Renal cortical epithelial cell (primary cell): Measurements from ENCODE around the gene MYBPC3. TPM values are rescaled to one million over a fixed set of nuclear protein-coding genes. Genes with fewer than 3 reads are reported as not detected.

Experiments used
- DNase-seq: peaks from one replicate; pipeline ENCODE4 v3.0.0-alpha.2; 2011; ENCODE audit warnings: low read depth
- total RNA-seq: library from RNA; depleted of rRNA; stranded (reverse); fragments of >200 nt; gene quantifications from 2 replicates; pipeline ENCODE4 v1.2.3, GENCODE V29; 2014

Gene MYBPC3
- total RNA-seq, 1 donor from 2014 or later = not detected

GRCh38 chr11:47357985-47358730, 5.7 kb upstream of the MYBPC3 start:
- no peak for DNase-seq

- no peak for DNase-seq
Measured at GRCh38 chr11:47356998-47357329, 4.5 kb upstream of the MYBPC3 start.

DNA sequence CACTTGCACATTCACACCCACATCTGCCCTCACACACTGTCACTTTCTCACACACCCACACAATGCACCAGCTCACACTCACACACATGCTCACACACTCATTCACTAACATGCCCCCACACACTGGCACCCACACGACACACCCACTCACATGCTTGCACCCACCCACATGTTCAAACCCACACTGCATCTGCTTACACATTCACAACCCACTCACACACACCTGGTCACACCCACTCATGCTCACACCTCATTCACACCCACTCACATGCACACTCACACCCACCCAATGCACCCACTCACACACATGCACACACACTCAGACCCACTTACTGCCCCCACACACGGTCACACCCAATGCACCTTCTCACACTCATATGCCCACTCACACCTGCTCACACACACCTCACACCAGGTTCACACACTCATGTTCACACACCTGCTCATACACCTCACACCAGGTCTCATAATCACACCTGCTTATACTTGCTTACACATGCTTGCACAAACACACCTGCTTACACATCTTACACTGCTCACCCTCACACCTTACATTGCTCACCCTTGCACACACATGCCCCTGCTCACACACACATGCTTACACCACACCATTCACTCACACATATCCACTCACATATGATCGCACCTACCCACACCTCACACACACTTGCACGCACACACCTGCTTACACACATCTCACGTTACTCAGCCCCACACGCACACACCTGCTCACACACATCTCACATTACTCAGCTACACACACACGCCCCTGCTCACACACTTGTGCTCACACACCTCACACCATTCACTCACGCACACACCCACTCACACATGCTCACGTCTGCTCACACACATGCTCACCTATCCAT, 3.9 kb upstream of the MYBPC3 start:
- no peak for DNase-seq

GRCh38 chr11:47355283-47356128, 3.0 kb upstream of the MYBPC3 start:
- DNase-seq = peak; percentile 85

- no peak for DNase-seq
Measured at GRCh38 chr11:47354913-47355282, 2.4 kb upstream of the MYBPC3 start.

GRCh38 chr11:47353978-47354774, 1.7 kb upstream of the MYBPC3 start:
- DNase-seq = no peak

- DNase-seq = no peak
Measured at GRCh38 chr11:47351156-47352126, 1.1 kb downstream of the MYBPC3 start.

DNA sequence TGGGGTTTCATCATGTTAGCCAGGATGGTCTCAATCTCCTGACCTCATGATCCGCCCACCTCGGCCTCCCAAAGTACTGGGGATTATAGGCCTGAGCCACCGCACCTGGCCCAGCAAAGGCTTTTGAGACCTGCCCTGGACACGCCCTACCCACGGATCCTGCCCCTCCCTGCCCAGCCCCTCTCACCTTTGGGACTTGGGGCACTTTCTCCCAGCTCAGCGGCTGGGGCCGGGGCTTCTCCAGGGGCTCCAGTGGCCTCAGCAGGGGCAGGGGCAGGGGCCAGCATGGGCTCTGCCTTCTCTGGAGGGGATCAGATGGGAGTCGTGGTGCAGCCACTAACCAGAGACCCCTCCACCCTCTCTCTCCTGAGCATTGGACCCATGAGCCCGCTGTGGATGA, 2.2 kb downstream of the MYBPC3 start:
- no peak for DNase-seq

DNA sequence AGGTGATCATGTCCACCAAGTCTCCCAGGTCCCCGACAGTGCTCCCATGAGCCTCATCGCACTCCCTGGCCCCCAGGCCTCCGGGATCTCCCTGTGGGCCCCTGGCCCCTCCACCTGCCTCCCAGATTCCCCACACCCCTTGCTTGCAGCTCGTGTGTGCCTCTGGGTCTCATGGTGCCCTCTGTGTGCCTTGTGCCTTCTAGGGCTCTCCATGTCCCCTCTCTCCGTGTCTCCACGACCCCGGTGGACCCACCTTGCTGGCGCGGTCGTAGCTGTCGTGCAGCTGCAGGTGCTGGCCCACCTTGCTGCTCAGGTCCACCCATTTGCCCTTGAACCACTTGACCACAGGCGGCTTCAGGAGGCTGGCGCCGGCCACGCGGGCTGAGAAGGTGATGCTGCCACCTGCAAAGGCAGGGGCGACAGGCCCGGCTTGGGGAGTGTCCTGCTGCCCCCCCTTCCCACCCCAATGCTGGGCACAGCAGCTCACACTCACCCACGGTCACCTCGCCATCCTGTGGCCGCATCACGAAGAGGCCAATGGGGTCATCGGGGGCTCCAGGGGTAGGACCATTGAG, 2.9 kb downstream of the MYBPC3 start:
- no peak for DNase-seq

GRCh38 chr11:47348859-47349258, 3.6 kb downstream of the MYBPC3 start:
- peak; percentile 26 for DNase-seq

- DNase-seq = no peak
Measured at GRCh38 chr11:47348131-47348802, 4.2 kb downstream of the MYBPC3 start.

GRCh38 chr11:47347137-47347536, 5.4 kb downstream of the MYBPC3 start:
- no peak for DNase-seq

GRCh38 chr11:47345890-47346563, 6.5 kb downstream of the MYBPC3 start:
- no peak for DNase-seq

GRCh38 chr11:47342854-47343253, 9.6 kb downstream of the MYBPC3 start:
- DNase-seq = no peak

DNA sequence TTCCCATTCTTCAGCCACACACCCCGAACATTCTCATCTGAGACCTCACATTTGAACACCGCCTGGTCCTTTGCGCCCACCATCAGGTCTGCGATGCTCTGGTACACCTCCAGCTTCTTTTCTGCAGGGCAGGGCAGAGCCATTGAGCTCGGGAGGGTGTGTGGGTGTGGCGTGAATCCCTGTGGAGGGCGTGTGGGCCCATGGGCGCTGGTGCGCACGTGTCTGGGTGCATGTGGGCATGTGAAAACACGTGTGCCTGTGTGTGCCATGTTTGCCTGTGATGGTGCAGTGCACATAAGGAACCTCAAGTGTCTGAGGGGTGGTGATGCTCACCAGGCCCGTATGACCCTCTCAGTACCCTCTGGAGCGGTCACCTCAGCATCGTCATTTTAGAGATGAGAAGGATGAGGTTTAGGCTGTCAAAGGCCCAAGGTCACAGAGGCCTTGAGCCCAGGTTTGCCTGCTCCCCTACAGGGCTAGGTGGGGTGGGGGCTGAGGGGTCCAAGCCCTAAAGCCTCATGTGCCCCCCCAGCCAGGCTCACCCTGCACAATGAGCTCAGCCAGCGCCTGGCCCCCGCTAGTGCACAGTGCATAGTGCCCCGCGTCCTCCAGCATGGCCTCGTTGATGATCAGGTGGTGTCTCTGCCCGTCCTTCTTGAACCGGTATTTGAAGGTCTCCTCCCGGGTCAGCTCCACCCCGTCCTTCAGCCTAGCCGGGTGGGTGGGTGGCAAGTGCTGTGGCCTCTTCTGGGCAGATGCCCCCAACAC, 10.3 kb downstream of the MYBPC3 start:
- DNase-seq = no peak

- no peak for DNase-seq
Measured at GRCh38 chr11:47340980-47341775, 11.3 kb downstream of the MYBPC3 start.

GRCh38 chr11:47340010-47340409, 12.5 kb downstream of the MYBPC3 start:
- no peak for DNase-seq
